Hindlimb muscle (tissue), 1 donor: ENCODE measurements around the gene TMPRSS9. TPM values are rescaled to one million over a fixed set of nuclear protein-coding genes. Genes with fewer than 3 reads are reported as not detected.
A peak's percentile ranks its signal among the peaks of the same experiment; 100 is the strongest.

Source experiments
- DNase-seq: peaks from one replicate; pipeline ENCODE4 v3.0.0-alpha.2; 2013
- polyA plus RNA-seq: library from polyadenylated mRNA; unstranded; fragments of 120-200 nt; gene quantifications from one replicate; pipeline ENCODE4 v1.2.1, GENCODE V29; 2013; ENCODE audit not compliant: insufficient read length

The TMPRSS9 gene
- polyA plus RNA-seq, 1 donor: 0.67 TPM

- DNase-seq: no peak
These were observed 30.6 kb upstream of the TMPRSS9 start for GRCh38 chr19:2329501-2329916.

GRCh38 chr19:2330255-2330631, 29.8 kb upstream of the TMPRSS9 start:
- no peak for DNase-seq

GRCh38 chr19:2330632-2331284, 29.3 kb upstream of the TMPRSS9 start:
- DNase-seq: no peak

GRCh38 chr19:2331601-2332246, 28.3 kb upstream of the TMPRSS9 start:
- no peak for DNase-seq

- no peak for DNase-seq
These were observed 27.6 kb upstream of the TMPRSS9 start for GRCh38 chr19:2332341-2333026.

GRCh38 chr19:2333027-2333806, 26.8 kb upstream of the TMPRSS9 start:
- DNase-seq: no peak

- DNase-seq: no peak
These were observed 26.3 kb upstream of the TMPRSS9 start for GRCh38 chr19:2333807-2334211.

GRCh38 chr19:2334426-2334825, 25.6 kb upstream of the TMPRSS9 start:
- DNase-seq: no peak

GRCh38 chr19:2334986-2335846, 24.8 kb upstream of the TMPRSS9 start:
- DNase-seq: no peak

GRCh38 chr19:2335848-2336247, 24.2 kb upstream of the TMPRSS9 start:
- no peak for DNase-seq

GRCh38 chr19:2336528-2337328, 23.3 kb upstream of the TMPRSS9 start:
- no peak for DNase-seq

GRCh38 chr19:2337329-2337707, 22.7 kb upstream of the TMPRSS9 start:
- peak; percentile 70 for DNase-seq

GRCh38 chr19:2338055-2338615, 21.9 kb upstream of the TMPRSS9 start:
- DNase-seq: no peak

- no peak for DNase-seq
These were observed 21.1 kb upstream of the TMPRSS9 start for GRCh38 chr19:2338751-2339643.

GRCh38 chr19:2339644-2340310, 20.3 kb upstream of the TMPRSS9 start:
- DNase-seq: no peak

- DNase-seq: no peak
These were observed 19.4 kb upstream of the TMPRSS9 start for GRCh38 chr19:2340496-2341243.

GRCh38 chr19:2341244-2341751, 18.8 kb upstream of the TMPRSS9 start:
- no peak for DNase-seq

- DNase-seq: no peak
These were observed 18.1 kb upstream of the TMPRSS9 start for GRCh38 chr19:2341982-2342381.
